Glomerular visceral epithelial cell (primary cell): ENCODE data around the gene FAM89B.
A peak's percentile ranks its signal among the peaks of the same experiment; 100 is the strongest.

ENCODE experiments used
- DNase-seq: peaks from one replicate; pipeline ENCODE4 v3.0.0-alpha.2; 2016; ENCODE audit errors: extremely low spot score

FAM89B gene

DNA sequence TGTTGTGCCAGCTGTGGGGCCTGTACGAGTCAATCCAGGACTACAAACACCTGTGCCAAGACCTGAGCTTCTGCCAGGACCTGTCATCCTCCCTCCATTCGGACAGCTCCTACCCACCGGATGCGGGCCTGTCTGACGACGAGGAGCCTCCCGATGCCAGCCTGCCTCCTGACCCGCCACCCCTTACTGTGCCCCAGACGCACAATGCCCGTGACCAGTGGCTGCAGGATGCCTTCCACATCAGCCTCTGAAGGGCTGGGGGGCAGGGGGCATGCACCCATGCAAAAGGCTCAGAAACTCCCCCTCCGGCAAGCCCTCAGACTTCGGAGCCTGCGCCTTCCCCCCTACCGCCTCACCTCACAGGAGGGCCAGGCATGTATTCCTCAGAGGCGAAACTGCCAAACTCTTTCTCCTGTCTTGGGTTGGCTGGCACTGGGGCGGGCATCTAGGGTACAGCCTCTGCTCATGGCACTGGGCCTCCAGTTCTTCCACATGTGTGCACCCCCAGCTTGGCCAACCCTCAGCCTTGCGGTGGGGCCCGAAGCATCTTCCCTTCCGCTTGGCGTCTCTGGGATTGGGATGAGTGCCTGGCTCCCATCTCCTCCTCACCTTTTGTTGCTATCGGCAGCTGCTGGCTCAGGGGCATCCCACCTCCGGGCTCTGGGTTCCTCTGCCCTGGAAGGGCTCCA, 1.2 kb downstream of the FAM89B start:
- no peak for DNase-seq

DNA sequence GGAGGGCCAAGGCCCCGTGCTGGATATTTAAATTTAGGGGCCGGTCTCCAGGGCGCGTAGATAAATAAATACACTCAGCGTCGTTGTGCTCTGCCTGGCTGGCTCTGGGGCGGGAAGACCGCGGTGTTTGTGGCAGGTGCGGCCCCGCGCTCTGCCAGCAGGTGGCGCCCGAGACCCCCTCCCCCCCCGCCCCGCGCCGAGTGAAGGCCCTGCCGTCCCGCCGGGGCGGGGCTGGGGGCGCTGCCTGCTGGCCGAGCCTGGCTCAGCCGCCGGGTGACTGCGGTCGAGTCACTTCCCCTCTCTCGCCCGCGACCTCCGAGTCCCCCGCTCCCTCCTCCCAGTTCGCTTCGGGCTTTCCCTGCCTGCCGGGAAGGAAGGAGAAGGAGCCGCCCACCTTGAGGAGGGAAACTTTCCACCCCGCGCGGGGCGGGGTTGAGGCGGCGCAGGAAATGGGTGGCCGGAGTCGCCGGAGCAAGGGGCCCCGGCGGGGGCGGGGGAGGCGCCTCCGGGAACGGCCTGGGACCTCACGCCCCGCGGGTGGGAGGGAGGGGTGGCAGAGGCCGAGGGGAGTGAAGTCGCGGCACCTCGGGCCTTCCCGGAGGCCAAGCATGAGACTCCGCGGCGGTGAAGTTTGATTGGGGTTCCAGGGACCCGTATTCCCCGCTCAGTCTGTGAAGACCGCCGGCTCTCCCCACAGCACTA, 1.9 kb downstream of the FAM89B start:
- DNase-seq, result peak; percentile 96

DNA sequence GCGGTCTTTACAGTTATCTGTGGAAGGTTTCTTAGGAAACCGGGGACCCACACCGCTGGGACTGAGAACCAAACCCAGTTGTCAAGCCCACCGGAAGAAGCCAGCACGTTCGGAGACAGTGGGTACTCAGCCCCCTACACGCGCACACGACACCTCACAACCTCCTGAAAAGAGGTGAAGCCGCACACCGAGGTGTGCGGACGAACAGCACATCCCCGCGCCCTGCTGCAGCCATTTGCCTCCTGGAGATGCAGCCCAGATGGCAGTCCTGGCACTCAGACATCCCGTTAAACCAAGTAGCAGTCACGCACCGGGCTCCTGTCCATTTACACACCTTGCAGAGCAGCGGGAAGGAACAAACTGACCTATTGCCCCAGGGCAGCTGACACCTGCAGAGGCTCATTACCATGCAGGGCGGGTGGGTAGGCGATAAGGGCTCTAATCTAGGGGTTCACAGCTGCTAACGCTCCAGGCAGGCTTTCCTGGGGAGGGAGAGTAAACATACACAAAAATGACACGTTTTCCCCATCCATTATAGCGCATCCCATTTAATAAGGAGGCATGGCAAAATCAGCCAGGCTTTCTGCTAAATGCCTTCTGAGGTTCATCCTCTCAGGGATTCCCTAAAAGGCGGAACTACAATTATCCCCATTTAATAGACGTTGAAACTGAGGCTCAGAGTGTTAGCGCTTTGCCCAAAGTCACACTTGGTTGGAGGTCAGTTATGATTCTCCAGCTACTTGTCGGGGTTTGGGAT, 2.7 kb downstream of the FAM89B start:
- no peak for DNase-seq

DNA sequence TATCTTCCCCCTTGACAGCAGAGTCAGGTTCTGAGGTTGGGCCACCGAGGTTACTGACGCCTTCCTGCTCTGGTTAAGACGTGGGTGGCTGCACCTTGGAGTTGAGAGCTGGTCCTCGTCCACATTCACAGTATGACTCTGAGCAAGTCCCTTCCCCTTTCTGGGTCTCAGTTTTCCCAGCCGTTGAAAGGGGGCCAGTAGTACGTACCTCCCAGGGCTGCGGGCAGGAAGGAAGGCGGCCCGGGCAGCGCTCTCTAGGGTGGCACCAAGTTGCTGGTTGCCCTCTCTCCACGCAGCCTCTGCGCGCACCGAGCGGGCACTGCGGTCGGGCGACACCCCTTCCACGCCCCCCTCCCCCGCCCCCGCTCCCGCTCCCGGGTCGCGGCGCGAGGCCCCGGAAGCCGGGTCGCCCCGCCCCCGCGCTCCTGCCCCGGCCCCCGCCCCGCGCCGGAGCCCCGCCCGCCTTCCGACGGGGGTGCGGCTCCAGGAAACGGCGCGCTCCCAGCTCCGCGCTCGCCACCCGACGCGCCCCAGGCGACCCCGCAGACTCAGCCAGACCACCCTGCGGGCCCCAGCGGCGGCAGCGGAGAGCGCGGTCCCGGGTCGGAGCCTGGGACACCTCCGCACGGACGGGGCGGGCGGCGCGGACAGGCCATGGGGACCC, 3.4 kb downstream of the FAM89B start, which contains the start of gene EHBP1L1:
EHBP1L1 (plus strand) TSS at position 486 of the 664 bp plus-strand sequence. CDS start 250 bp downstream, outside the sequence.
- peak; percentile 72 for DNase-seq

DNA sequence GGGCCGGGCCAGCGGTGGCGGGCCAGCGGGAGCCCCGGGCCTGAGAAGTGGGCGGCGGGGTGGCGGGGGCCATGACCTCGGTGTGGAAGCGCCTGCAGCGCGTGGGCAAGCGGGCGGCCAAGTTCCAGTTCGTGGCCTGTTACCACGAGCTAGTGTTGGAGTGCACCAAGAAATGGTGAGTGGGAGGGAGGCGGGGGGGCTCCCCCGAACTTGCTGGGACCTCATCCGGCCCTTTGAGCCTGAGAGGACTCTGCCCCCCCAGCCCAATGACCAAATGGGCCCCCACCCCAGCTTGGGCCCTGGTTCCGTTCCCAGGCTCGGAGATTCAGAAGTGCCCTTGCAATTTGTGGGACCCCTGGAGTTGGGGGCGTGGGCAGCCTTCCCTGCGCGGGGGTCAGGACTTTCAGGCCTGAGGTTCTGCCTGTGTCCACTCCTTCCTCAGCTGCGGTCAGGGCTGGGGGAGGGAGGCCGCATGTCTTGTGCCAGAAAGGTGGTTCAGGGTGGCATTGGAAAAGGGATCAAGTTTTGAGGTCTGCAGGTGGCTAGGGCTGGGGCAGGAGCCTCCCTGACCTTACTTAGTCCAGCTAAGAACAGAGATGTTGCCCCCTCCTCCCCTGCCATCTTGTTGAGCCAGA, 4.0 kb downstream of the FAM89B start:
- DNase-seq, result no peak

DNA sequence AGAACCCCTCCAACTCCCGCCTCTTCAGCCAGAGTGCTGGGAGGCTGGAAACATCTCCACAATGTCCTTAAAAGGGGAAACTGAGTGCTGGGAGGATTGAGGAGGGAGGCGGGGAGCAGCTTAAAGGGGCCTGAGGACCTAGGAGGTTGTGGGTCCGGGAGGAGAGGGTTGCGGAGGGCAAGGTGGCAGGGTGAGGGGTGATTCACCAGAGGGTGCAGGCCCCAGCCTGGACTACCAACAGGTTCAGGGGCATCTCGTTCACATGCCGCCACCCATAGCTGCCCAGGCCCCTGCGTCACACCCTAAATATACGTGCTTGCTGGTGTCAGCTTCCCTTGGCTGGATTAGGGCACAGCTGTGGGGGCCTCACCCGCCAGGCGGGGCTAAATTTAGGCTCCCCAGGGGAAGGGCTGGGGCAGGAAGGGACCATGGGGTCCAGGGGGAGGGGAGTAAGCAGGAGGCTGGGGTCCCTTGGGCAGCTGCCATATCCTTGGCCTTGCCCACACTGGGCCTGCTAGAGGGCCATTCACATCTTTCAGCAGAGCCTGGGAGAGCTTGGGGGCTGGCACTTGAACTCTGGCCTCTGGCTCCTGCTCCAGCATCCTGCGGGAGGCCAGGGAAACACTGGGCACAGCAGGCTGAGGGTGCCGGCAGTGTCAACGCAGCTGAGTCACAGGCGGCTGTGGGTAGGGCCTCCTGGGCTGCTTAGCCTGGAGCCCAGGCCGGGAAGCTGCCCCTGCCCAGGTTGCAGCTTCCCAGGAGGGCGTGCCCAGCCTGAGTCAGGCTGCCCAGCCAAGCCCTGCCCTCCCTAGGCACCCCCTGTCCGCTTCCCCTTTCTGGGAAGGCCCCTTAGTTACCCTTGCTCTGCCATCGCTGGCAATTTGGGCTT, 4.8 kb downstream of the FAM89B start:
- DNase-seq, result peak; percentile 87

DNA sequence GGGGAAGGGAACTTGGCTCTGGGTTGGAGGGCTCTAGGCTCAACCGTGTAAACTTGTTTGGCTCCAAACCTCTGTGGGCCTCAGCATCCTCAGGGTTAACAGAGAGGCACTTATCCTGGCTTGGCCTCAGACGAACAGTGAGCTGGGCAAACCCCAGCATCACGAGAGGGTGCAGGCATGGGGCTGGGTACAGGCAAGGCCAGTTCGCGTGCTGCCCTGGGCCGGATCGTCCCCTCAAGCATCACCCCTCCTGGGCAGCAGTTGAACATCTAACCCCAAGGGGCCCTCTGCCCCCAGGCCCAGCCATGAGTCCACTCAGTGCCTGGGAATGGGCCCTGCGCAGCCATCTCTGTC, 5.4 kb downstream of the FAM89B start:
- no peak for DNase-seq

DNA sequence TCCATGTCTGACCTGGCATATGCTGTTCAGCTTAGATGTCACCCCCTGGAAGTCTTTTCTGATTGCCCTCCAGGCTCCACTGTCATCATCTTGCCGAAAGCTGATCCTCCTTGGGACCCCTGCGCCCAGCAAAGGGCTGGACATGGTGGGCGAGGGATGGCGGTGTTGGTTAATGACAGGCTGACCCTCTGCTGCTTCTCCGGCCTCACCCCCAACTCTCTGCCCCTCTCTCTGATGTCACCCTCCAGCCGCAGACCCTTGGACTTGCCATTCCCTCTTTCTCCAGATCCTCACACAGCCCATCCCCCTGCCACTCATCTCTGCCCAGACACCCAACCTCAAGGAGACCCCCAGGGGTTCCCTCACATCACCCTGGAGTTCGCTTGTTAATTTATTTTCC, 5.8 kb downstream of the FAM89B start:
- DNase-seq, result no peak

DNA sequence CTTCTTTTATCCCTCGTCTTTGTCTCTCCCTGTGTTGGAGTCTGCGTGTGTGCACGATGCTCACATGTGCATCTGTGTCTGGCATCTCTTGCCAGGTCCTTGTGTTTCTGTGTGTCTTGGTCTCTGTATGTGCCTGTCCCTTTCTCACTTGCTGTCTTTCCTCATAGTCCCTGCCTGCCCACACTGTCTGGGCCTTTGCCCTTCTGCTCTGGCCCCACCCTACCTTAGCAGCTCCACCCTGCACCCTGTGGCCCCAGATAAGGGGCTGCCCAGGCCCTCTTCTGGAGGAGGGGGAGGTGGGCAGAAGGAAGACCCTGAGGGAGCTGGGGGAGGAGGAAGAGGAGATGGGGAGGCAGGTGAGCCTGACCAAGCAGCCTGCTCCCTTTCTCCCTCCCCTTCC, 6.3 kb downstream of the FAM89B start:
- DNase-seq, result no peak

DNA sequence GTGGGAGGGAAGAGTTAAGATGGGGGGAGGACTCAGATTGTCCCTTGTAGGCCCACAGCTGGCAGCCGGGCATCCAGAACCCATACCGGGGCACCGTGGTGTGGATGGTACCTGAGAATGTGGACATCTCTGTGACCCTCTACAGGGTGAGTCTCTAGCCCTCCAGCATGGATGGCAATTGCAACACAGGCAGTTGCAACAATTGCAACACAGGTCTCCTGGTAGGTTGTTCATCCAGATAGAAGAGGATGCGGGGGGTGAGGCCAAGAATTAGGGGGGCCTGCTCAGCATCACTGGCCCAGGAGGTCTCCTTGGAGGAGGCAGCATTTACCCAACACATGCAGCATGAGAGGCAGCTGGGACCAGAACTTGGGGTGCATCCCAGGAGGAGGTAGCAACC, 7.0 kb downstream of the FAM89B start:
- DNase-seq, result no peak

DNA sequence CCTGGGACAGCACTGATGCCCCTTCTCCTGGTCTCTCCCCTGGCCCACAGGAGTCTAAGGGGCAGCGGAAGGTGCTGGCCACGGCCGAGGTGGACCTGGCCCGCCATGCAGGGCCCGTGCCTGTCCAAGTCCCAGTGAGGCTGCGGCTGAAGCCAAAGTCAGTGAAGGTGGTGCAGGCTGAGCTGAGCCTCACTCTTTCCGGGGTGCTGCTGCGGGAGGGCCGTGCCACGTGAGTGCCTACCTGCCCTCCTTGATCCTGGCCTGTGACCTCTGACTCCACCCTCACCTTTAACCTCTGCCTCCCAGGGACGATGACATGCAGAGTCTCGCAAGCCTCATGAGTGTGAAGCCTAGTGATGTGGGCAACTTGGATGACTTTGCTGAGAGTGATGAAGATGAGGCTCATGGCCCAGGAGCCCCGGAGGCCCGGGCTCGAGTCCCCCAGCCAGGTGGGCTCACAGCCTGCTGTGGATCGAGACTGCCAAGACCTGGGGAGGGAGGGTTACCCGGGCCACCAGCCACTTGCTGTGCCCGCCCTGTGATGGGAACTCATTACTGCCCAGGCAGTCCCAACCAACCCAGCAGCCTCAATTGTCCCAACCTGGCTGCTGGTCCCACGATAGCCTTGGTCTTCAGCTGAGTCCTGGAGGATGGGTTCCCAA, 7.8 kb downstream of the FAM89B start:
- DNase-seq, result no peak

DNA sequence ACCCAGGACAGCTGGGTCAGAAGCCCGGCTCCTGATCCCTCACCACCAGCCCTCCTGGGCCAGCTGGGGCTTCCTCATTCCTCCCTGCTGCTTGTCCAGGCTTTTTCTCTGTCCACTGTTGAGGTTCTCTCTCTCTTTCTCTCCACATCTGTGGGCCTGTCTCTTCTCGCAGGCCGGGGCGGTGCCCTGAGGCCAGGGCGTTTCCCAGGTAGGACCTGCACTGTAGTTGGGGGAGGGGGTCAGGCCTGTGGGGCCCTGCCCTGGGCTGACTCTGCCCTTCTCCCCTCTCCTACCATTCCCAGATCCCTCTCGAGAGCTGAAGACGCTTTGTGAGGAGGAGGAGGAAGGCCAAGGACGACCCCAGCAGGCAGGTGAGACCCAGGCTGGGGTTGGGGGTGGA, 8.4 kb downstream of the FAM89B start:
- no peak for DNase-seq

DNA sequence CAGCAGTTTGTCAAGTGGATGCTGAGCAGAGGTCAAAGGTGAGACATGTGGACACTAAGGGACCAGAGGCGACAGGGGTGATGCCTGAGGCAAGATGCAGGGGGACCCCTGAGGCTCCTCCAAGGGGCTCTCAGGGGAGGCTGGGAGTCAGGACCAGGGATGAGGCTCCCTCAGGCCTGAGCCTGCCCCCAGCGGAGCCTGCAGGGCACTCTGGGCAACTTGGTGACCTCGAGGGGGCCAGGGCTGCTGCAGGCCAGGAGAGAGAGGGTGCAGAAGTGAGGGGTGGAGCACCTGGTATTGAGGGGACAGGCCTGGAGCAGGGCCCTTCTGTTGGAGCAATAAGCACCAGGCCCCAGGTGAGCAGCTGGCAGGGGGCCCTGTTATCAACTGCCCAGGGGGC, 9.6 kb downstream of the FAM89B start:
- DNase-seq, result no peak

DNA sequence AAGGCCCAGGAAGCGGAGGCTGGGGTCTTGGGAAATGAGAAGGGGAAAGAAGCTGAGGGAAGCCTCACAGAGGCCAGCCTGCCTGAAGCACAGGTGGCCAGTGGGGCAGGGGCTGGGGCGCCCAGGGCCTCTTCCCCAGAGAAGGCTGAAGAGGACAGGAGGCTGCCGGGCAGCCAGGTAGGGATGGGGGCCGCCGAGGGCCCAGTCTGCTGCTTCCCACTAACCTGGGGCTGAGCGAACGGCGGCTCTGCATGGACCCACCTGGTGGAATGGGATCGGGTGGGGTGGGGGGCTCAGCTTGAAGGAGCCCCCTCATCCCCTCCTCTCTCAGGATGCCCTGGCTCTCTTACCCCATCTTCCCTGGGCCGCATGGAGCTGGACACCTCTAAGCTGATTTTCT, 11.3 kb downstream of the FAM89B start:
- no peak for DNase-seq

DNA sequence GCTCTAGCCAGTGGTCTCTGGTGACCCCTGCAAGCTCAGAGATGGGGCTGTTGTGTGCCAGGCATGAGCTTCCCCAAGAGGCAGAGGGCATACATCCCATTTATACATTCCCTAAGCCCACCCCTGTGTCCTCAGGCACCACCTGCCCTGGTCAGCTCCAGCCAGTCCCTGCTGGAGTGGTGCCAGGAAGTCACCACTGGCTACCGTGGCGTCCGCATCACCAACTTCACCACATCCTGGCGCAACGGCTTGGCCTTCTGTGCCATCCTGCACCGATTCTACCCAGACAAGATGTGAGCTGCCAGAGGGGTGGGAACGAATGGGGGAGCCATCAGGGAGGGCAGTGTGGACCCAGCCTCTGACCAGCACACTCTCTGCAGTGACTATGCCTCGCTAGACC, 11.8 kb downstream of the FAM89B start:
- no peak for DNase-seq

DNA sequence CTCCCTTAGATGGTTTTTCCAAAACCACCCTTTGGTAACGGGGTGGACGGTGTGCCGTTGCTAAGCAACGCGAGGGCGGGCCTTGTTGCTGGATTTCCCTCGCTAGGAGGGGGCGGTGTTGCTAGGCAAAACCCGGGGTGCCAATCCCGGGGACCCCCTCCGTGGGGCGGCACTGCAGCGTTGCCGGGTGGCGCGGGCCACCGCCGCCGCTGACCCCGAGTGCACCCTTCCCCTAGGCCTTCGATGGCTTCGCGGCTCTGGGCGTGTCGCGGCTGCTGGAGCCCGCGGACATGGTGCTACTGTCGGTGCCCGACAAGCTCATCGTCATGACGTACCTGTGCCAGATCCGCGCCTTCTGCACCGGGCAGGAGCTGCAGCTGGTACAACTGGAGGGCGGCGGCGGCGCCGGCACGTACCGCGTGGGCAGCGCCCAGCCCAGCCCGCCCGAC, 12.4 kb downstream of the FAM89B start:
- DNase-seq, result no peak

DNA sequence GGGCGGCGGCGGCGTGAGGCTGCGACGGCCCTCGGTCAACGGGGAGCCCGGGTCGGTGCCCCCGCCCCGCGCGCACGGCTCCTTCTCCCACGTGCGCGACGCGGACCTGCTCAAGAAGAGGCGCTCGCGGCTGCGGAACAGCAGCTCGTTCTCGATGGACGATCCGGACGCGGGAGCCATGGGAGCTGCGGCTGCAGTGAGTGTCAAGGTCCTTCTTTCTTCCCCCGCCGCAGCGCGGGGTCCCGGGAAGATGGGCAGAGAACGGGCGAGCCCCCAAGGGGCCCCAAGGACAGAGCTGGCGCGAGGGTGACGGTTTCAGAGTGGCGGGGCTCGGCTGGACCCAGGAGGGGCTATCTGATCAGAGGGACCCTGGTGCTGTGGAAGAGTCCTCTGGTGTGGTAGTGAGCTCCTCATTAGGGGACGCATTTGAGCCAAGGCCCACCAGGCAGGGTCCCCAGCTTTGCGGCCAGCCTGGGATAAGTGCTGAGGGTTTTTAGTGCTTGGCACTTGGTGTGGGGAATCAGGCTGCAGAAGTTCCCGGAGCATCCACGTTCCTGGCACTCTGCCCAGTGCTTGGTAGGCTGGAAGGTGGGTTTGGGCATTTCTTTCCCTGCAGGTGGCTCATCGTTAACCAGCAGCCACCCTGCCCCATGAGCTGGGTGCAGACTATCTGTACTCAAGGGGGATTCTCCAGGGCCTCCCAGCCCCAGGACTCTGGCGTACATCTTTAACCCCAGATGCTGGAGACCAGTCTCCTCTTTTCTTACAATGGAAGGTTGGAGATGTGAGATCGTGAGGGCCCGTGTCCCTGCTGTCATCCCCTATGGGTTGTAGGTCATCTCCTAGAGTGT, 13.3 kb downstream of the FAM89B start:
- no peak for DNase-seq

DNA sequence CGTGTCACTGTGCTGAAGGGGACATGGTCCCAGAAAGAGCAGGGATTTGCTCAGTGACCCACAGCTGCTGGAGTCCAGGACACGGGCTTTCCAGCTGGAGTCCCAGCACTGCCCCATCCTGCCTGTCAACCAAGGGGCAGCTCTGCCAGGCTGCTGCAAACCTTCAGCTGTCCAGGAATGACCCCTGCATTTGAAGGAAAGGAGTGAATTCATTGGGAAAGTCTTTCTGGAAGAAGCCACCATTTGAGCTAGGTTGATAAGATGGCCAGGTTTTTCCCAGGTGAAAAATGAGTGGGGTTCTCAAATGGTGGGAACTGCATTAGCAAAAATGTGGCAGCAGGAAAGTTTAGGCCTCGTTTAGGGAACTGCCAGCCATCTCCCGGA, 13.9 kb downstream of the FAM89B start:
- no peak for DNase-seq

DNA sequence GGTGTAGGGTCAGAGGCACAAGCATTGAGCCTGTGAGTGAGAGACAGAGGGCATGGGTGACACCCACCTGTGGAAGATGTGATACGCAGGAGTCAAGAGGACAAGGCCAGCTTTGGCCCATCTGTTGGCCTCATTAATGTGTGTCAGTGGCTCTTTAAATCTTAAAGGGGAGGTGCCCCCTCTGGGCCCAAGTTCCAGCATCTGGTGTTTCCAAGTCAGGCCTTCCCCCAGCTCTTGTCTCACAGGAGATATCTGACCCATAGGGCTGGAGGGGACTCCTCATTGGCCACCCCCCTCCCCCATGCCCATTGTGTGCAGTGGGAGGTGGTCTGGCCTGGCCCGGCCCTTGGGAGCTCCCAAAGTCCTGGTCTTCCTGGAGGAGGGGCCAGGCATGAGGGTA, 14.3 kb downstream of the FAM89B start:
- no peak for DNase-seq
